Keratinocyte (primary cell): ENCODE measurements around the gene PTPN20. TPM values are rescaled to one million over a fixed set of nuclear protein-coding genes. Genes with fewer than 3 reads are reported as not detected.

Source experiments
- DNase-seq: peaks from one replicate; pipeline ENCODE4 v3.0.0-alpha.2; 2011; ENCODE audit warnings: low read depth, missing footprints, low spot score
- FAIRE-seq: peaks from 2 replicates; lab custom pipeline; 2011; peaks lifted over from hg19 to GRCh38; lab: Jason Lieb, UNC
- H2AFZ ChIP-seq: 2 replicates; pipeline ENCODE4 v1.6.0; 2012; ENCODE audit warnings: low read length, control low read depth, inconsistent platforms; ENCODE audit not compliant: control insufficient read depth
- H3K27ac ChIP-seq: 2 replicates; pipeline ENCODE4 v1.5.1; 2011; ENCODE audit warnings: low read length; ENCODE audit not compliant: control insufficient read depth, insufficient read depth
- H3K27me3 ChIP-seq: 3 replicates; pipeline ENCODE4 v1.6.0; 2011; ENCODE audit warnings: low read length; ENCODE audit not compliant: control insufficient read depth, insufficient read depth; ENCODE audit errors: extremely low read depth
- H3K36me3 ChIP-seq, 2 experiments: 2 replicates in 1 of 2; 3 replicates in 1 of 2; pipeline ENCODE4 v1.5.1; 2011; ENCODE audit warnings: low read length in 2 of 2, mild to moderate bottlenecking in 1 of 2; ENCODE audit not compliant: control insufficient read depth in 2 of 2, insufficient read depth in 2 of 2; ENCODE audit errors: extremely low read depth in 1 of 2
- H3K4me1 ChIP-seq: 3 replicates; pipeline ENCODE4 v1.5.1; 2011; ENCODE audit warnings: low read length; ENCODE audit not compliant: control insufficient read depth, insufficient read depth; ENCODE audit errors: extremely low read depth
- H3K4me2 ChIP-seq: 3 replicates; pipeline ENCODE4 v1.6.0; 2011; ENCODE audit warnings: low read depth, low read length; ENCODE audit not compliant: control insufficient read depth, insufficient read depth; ENCODE audit errors: extremely low read depth
- H3K4me3 ChIP-seq, 3 experiments: fragments of 200-600 bp in 1 of 3; sonication (generic) in 1 of 3; 2 replicates in 2 of 3; 3 replicates in 1 of 3; pipeline ENCODE4 v1.5.1; 2011 to 2016; ENCODE audit warnings: low read length in 3 of 3, mild to moderate bottlenecking in 3 of 3, control low read depth in 2 of 3, inconsistent platforms in 1 of 3, low read depth in 1 of 3, mixed read lengths in 1 of 3, mixed run types in 1 of 3, moderate library complexity in 1 of 3; ENCODE audit not compliant: control insufficient read depth in 2 of 3, insufficient read depth in 2 of 3; ENCODE audit errors: extremely low read depth in 1 of 3
- H3K79me2 ChIP-seq: 2 replicates; pipeline ENCODE4 v1.6.0; 2012; ENCODE audit warnings: low read length; ENCODE audit not compliant: control insufficient read depth, insufficient read depth
- H3K9ac ChIP-seq: 3 replicates; pipeline ENCODE4 v1.6.0; 2011; ENCODE audit warnings: low read length; ENCODE audit not compliant: control insufficient read depth, insufficient read depth; ENCODE audit errors: extremely low read depth
- H3K9me1 ChIP-seq: 3 replicates; pipeline ENCODE4 v1.6.0; 2011; ENCODE audit warnings: low read length; ENCODE audit not compliant: control insufficient read depth, insufficient read depth; ENCODE audit errors: extremely low read depth
- H3K9me3 ChIP-seq: 2 replicates; pipeline ENCODE4 v1.5.1; 2012; ENCODE audit warnings: low read depth, low read length; ENCODE audit not compliant: control insufficient read depth
- H4K20me1 ChIP-seq: 3 replicates; pipeline ENCODE4 v1.6.0; 2011; ENCODE audit warnings: low read length; ENCODE audit not compliant: control insufficient read depth, insufficient read depth; ENCODE audit errors: extremely low read depth
- EZH2 ChIP-seq: IDR thresholded peaks from one replicate; pipeline ENCODE4 v1.6.1; 2012; ENCODE audit warnings: inconsistent platforms, mild to moderate bottlenecking, low read length, moderate library complexity
- dilution Hi-C: fragments of 300-500 bp; cut with MboI; formaldehyde crosslinking; loops from one replicate; pipeline ENCODE4 v1.7.0; 2020; ENCODE audit warnings: low sequenced_read_pairs; ENCODE audit not compliant: extremely low pct_ligation_motif_present
- polyA plus RNA-seq, 5 experiments: library from polyadenylated mRNA; depleted of rRNA in 3 of 5; stranded (reverse) in 3 of 5; stranded (forward) in 1 of 5; unstranded in 1 of 5; fragments of >200 nt; gene quantifications; 1 replicate in 1 of 5; 2 replicates in 3 of 5; 3 replicates in 1 of 5; pipeline versions ENCODE4 v1.2.1 to v1.2.3, GENCODE V29; 2011 to 2012; ENCODE audit warnings: missing spikeins in 2 of 5, low read depth in 1 of 5, low replicate concordance in 1 of 5
- TF ChIP-seq, protein P1 (sequence below), 3 experiments: IDR thresholded peaks in 1 of 3; conservative IDR thresholded peaks in 1 of 3; optimal IDR thresholded peaks in 1 of 3; 2 replicates in 2 of 3; 3 replicates in 1 of 3; pipeline versions ENCODE3 to v1.5.1; 2011; ENCODE audit warnings: low read length in 3 of 3, mild to moderate bottlenecking in 3 of 3, moderate library complexity in 2 of 3, control low read depth in 1 of 3, inconsistent platforms in 1 of 3; ENCODE audit not compliant: insufficient read depth in 2 of 3; ENCODE audit errors: extremely low read depth in 1 of 3

The PTPN20 gene
- polyA plus RNA-seq, 1 donor (not counting 4 experiments of a cell fraction or from before 2014, with no cell fraction given), result 7.3 TPM

- TF ChIP-seq, protein P1, sequence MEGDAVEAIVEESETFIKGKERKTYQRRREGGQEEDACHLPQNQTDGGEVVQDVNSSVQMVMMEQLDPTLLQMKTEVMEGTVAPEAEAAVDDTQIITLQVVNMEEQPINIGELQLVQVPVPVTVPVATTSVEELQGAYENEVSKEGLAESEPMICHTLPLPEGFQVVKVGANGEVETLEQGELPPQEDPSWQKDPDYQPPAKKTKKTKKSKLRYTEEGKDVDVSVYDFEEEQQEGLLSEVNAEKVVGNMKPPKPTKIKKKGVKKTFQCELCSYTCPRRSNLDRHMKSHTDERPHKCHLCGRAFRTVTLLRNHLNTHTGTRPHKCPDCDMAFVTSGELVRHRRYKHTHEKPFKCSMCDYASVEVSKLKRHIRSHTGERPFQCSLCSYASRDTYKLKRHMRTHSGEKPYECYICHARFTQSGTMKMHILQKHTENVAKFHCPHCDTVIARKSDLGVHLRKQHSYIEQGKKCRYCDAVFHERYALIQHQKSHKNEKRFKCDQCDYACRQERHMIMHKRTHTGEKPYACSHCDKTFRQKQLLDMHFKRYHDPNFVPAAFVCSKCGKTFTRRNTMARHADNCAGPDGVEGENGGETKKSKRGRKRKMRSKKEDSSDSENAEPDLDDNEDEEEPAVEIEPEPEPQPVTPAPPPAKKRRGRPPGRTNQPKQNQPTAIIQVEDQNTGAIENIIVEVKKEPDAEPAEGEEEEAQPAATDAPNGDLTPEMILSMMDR (optimal IDR thresholded peaks at IDR 0.05 in 1 of 3, IDR thresholded peaks at IDR 0.05 in 1 of 3, conservative IDR thresholded peaks at IDR 0.05 in 1 of 3; ENCODE audit: extremely low read depth in 1 of 3, insufficient read depth in 2 of 3, low read length in 3 of 3), result no peak
- no peak for TF ChIP-seq EZH2
- Histone ChIP-seq H3K36me3 (no peaks in the 10 kb centered on the region), H3K9ac (no peak overlapping the region), H3K4me3 (no peak overlapping the region), H4K20me1 (no peaks in the 10 kb centered on the region), H3K9me1 (no peaks in the 10 kb centered on the region), H3K27me3 (peaks cover 15% of the 10 kb centered on the region), H3K4me1 (no peaks in the 10 kb centered on the region), H3K4me2 (no peak overlapping the region), H3K9me3 (no peaks in the 10 kb centered on the region), H3K27ac (no peak overlapping the region), H3K79me2 (no peaks in the 10 kb centered on the region), H2AFZ (no peak overlapping the region)
- no peak for DNase-seq
- FAIRE-seq, result no peak
- dilution Hi-C loops, result no loop called here
Observed at GRCh38 chr10:47030191-47030703, 119.0 kb downstream of the PTPN20 start.

GRCh38 chr10:47031211-47031900 is 120.1 kb downstream of the PTPN20 start:
- Histone ChIP-seq H3K4me2 (no peak overlapping the region), H3K4me3 (no peak overlapping the region), H2AFZ (no peak overlapping the region), H3K27ac (no peak overlapping the region), H3K4me1 (no peaks in the 10 kb centered on the region), H3K79me2 (no peaks in the 10 kb centered on the region), H3K9me3 (no peaks in the 10 kb centered on the region), H3K9me1 (no peaks in the 10 kb centered on the region), H3K36me3 (no peaks in the 10 kb centered on the region), H4K20me1 (no peaks in the 10 kb centered on the region), H3K9ac (no peak overlapping the region), H3K27me3 (peaks cover 17% of the 10 kb centered on the region)
- no peak for TF ChIP-seq EZH2
- TF ChIP-seq, protein P1 (optimal IDR thresholded peaks at IDR 0.05 in 1 of 3, IDR thresholded peaks at IDR 0.05 in 1 of 3, conservative IDR thresholded peaks at IDR 0.05 in 1 of 3; ENCODE audit: extremely low read depth in 1 of 3, insufficient read depth in 2 of 3, low read length in 3 of 3), result no peak
- dilution Hi-C loops, result no loop called here
- DNase-seq, result no peak
- no peak for FAIRE-seq
